ENCODE results near the gene KCNH2.

KCNH2 gene

GRCh38 chr7:150931199-150931869 lies 46.8 kb downstream of the KCNH2 start:
- H3K36me3 ChIP-seq (ENCODE audit: control insufficient read depth, insufficient read depth, low read length): no peaks in the 10 kb centered on the region
- H3K9me3 ChIP-seq (ENCODE audit: control insufficient read depth, low read length): no peaks in the 10 kb centered on the region
- H3K27me3 ChIP-seq (ENCODE audit: control insufficient read depth, insufficient read depth, low read length, poor library complexity, severe bottlenecking): no peaks in the 10 kb centered on the region
- H3K27ac ChIP-seq (ENCODE audit: insufficient read depth, low read depth, low read length, poor library complexity, severe bottlenecking): no peak overlapping the region
- no peak overlapping the region for H3K4me3 ChIP-seq (ENCODE audit: insufficient read depth, low read depth, low read length)
- no peaks in the 10 kb centered on the region for H3K4me1 ChIP-seq (ENCODE audit: control insufficient read depth, insufficient read depth, low read length)
- 88 to 89% methylated on average over 7 of the region's 7 CpGs for WGBS, 2 experiments

GRCh38 chr7:150928541-150928940 lies 49.6 kb downstream of the KCNH2 start:
- no peaks in the 10 kb centered on the region for H3K9me3 ChIP-seq (ENCODE audit: control insufficient read depth, low read length)
- no peaks in the 10 kb centered on the region for H3K36me3 ChIP-seq (ENCODE audit: control insufficient read depth, insufficient read depth, low read length)
- whole genome bisulfite sequencing, 2 experiments: 100% methylated on average over 1 of the region's 3 CpGs; no CpG with 5 or more reads in 1 of the 2 experiments
- no peak overlapping the region for H3K4me3 ChIP-seq (ENCODE audit: insufficient read depth, low read depth, low read length)
- peaks cover 3% of the 10 kb centered on the region for H3K4me1 ChIP-seq (ENCODE audit: control insufficient read depth, insufficient read depth, low read length)
- H3K27ac ChIP-seq (ENCODE audit: insufficient read depth, low read depth, low read length, poor library complexity, severe bottlenecking): no peak overlapping the region
- H3K27me3 ChIP-seq (ENCODE audit: control insufficient read depth, insufficient read depth, low read length, poor library complexity, severe bottlenecking): no peaks in the 10 kb centered on the region

GRCh38 chr7:150927956-150928344 lies 50.2 kb downstream of the KCNH2 start:
- 79 to 86% methylated on average over 4 of the region's 4 CpGs for WGBS, 2 experiments
- peaks cover 3% of the 10 kb centered on the region for H3K4me1 ChIP-seq (ENCODE audit: control insufficient read depth, insufficient read depth, low read length)
- H3K9me3 ChIP-seq (ENCODE audit: control insufficient read depth, low read length): no peaks in the 10 kb centered on the region
- no peak overlapping the region for H3K4me3 ChIP-seq (ENCODE audit: insufficient read depth, low read depth, low read length)
- H3K27me3 ChIP-seq (ENCODE audit: control insufficient read depth, insufficient read depth, low read length, poor library complexity, severe bottlenecking): no peaks in the 10 kb centered on the region
- H3K27ac ChIP-seq (ENCODE audit: insufficient read depth, low read depth, low read length, poor library complexity, severe bottlenecking): no peak overlapping the region
- H3K36me3 ChIP-seq (ENCODE audit: control insufficient read depth, insufficient read depth, low read length): no peaks in the 10 kb centered on the region

DNA sequence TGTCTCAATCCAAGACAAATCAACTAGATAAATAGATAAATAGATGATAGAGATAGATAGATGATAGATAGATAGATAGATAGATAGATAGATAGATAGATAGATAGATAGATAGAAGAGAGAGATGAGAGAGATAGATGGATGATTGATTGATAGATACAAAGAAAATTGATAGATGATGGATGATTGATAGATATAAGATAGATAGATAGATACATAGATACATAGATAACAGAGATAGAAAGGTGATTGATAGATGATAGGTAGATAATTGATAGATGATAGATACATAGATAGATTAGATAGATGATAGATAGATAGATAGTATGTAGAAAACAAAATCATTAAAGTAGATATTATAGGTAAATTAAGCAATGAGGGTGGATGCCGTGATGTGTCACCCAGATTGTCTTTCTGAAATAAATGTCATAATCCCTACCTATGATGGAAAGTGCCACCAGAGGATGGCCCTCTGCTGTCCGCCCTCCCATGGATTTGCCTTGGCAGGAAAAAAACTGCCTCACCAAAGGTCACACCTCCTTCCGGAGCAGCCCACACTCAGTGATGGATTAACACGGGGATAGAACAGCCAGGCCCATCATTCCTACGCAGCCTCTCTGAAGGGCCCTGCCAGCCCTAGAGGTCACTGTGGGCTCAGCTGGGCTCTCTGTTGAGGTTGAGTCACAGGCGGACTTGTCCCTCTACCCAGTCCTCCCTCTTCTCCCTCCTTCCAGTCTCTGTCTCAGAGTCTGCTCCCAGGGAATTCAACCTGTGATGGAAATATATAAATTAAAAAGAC lies 50.8 kb downstream of the KCNH2 start:
- WGBS, 2 experiments: 54 to 68% methylated on average over 6 of the region's 6 CpGs
- no peaks in the 10 kb centered on the region for H3K36me3 ChIP-seq (ENCODE audit: control insufficient read depth, insufficient read depth, low read length)

GRCh38 chr7:150926066-150926465 lies 52.1 kb downstream of the KCNH2 start:
- H3K27me3 ChIP-seq (ENCODE audit: control insufficient read depth, insufficient read depth, low read length, poor library complexity, severe bottlenecking): no peaks in the 10 kb centered on the region
- H3K36me3 ChIP-seq (ENCODE audit: control insufficient read depth, insufficient read depth, low read length): no peaks in the 10 kb centered on the region
- peaks cover 3% of the 10 kb centered on the region for H3K4me1 ChIP-seq (ENCODE audit: control insufficient read depth, insufficient read depth, low read length)
- H3K27ac ChIP-seq (ENCODE audit: insufficient read depth, low read depth, low read length, poor library complexity, severe bottlenecking): no peak overlapping the region
- H3K4me3 ChIP-seq (ENCODE audit: insufficient read depth, low read depth, low read length): no peak overlapping the region
- H3K9me3 ChIP-seq (ENCODE audit: control insufficient read depth, low read length): no peaks in the 10 kb centered on the region
- WGBS, 2 experiments: 86 to 93% methylated on average over 7 of the region's 7 CpGs

More for the DNA sequence above, 50.8 kb downstream of the KCNH2 start:
- Histone ChIP-seq H3K27me3 (ENCODE audit: control insufficient read depth, insufficient read depth, low read length, poor library complexity, severe bottlenecking) (no peaks in the 10 kb centered on the region), H3K27ac (ENCODE audit: insufficient read depth, low read depth, low read length, poor library complexity, severe bottlenecking) (no peak overlapping the region), H3K4me3 (ENCODE audit: insufficient read depth, low read depth, low read length) (no peak overlapping the region), H3K4me1 (ENCODE audit: control insufficient read depth, insufficient read depth, low read length) (peaks cover 3% of the 10 kb centered on the region), H3K9me3 (ENCODE audit: control insufficient read depth, low read length) (no peaks in the 10 kb centered on the region)

GRCh38 chr7:150924369-150924781 lies 53.7 kb downstream of the KCNH2 start:
- no peaks in the 10 kb centered on the region for H3K36me3 ChIP-seq (ENCODE audit: control insufficient read depth, insufficient read depth, low read length)
- 84 to 87% methylated on average over 10 of the region's 10 CpGs for WGBS, 2 experiments

DNA sequence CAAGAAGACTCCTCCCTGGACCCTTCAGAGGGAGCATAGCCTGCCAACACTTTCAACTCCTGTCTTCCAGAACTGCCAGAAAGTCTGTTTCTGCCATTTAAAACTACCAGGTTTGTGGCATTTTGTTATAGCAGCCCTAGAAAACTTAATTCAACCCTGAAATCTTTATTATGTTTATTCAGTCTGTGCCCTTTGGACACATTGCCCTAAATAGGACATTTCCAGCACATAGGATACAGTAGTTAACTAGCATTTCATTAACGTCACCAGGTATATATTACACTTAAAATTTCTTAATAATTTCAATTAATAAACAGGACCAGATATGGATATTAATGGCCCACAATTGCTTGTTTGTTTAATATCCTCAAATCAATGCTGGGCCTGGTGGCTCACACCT lies 54.3 kb downstream of the KCNH2 start:
- H3K4me1 ChIP-seq (ENCODE audit: control insufficient read depth, insufficient read depth, low read length): peaks cover 3% of the 10 kb centered on the region
- no peak overlapping the region for H3K4me3 ChIP-seq (ENCODE audit: insufficient read depth, low read depth, low read length)
- no peak overlapping the region for H3K27ac ChIP-seq (ENCODE audit: insufficient read depth, low read depth, low read length, poor library complexity, severe bottlenecking)
- H3K27me3 ChIP-seq (ENCODE audit: control insufficient read depth, insufficient read depth, low read length, poor library complexity, severe bottlenecking): no peaks in the 10 kb centered on the region
- H3K36me3 ChIP-seq (ENCODE audit: control insufficient read depth, insufficient read depth, low read length): no peaks in the 10 kb centered on the region
- WGBS, 2 experiments: 80% methylated on average over 1 of the region's 1 CpG; no CpG with 5 or more reads in 1 of the 2 experiments
- no peaks in the 10 kb centered on the region for H3K9me3 ChIP-seq (ENCODE audit: control insufficient read depth, low read length)

More at GRCh38 chr7:150924369-150924781, 53.7 kb downstream of the KCNH2 start:
- Histone ChIP-seq H3K9me3 (ENCODE audit: control insufficient read depth, low read length) (no peaks in the 10 kb centered on the region), H3K27ac (ENCODE audit: insufficient read depth, low read depth, low read length, poor library complexity, severe bottlenecking) (no peak overlapping the region), H3K27me3 (ENCODE audit: control insufficient read depth, insufficient read depth, low read length, poor library complexity, severe bottlenecking) (no peaks in the 10 kb centered on the region), H3K4me1 (ENCODE audit: control insufficient read depth, insufficient read depth, low read length) (peaks cover 3% of the 10 kb centered on the region), H3K4me3 (ENCODE audit: insufficient read depth, low read depth, low read length) (no peak overlapping the region)

DNA sequence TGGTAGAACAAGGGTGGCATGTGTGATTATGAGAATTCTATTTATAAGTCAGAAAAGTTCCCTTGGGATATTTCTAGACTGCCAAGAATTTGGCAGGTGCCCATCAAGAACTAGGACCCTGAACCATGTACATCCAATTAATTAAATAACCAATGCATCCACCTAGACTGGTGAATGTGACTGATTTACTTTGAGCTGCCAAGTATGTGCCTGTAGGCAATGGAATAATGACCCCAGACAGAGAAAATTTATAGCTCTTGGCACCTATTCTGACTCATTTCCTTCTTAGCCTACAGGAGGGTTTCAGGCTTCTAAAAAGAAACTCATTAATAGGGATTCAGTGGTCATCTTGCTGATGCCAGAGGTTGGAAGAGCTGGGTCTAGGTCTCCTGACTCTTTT lies 54.9 kb downstream of the KCNH2 start:
- peaks cover 3% of the 10 kb centered on the region for H3K4me1 ChIP-seq (ENCODE audit: control insufficient read depth, insufficient read depth, low read length)
- no peak overlapping the region for H3K27ac ChIP-seq (ENCODE audit: insufficient read depth, low read depth, low read length, poor library complexity, severe bottlenecking)

GRCh38 chr7:150919160-150919559 lies 59.0 kb downstream of the KCNH2 start:
- no peaks in the 10 kb centered on the region for H3K4me1 ChIP-seq (ENCODE audit: control insufficient read depth, insufficient read depth, low read length)
- no peaks in the 10 kb centered on the region for H3K9me3 ChIP-seq (ENCODE audit: control insufficient read depth, low read length)
- WGBS, 2 experiments: 93 to 96% methylated on average over 10 of the region's 10 CpGs
- no peak overlapping the region for H3K27ac ChIP-seq (ENCODE audit: insufficient read depth, low read depth, low read length, poor library complexity, severe bottlenecking)
- H3K36me3 ChIP-seq (ENCODE audit: control insufficient read depth, insufficient read depth, low read length): no peaks in the 10 kb centered on the region
- H3K4me3 ChIP-seq (ENCODE audit: insufficient read depth, low read depth, low read length): no peak overlapping the region
- H3K27me3 ChIP-seq (ENCODE audit: control insufficient read depth, insufficient read depth, low read length, poor library complexity, severe bottlenecking): no peaks in the 10 kb centered on the region

More for the DNA sequence above, 54.9 kb downstream of the KCNH2 start:
- Histone ChIP-seq H3K36me3 (ENCODE audit: control insufficient read depth, insufficient read depth, low read length) (no peaks in the 10 kb centered on the region), H3K9me3 (ENCODE audit: control insufficient read depth, low read length) (no peaks in the 10 kb centered on the region), H3K4me3 (ENCODE audit: insufficient read depth, low read depth, low read length) (no peak overlapping the region), H3K27me3 (ENCODE audit: control insufficient read depth, insufficient read depth, low read length, poor library complexity, severe bottlenecking) (no peaks in the 10 kb centered on the region)

DNA sequence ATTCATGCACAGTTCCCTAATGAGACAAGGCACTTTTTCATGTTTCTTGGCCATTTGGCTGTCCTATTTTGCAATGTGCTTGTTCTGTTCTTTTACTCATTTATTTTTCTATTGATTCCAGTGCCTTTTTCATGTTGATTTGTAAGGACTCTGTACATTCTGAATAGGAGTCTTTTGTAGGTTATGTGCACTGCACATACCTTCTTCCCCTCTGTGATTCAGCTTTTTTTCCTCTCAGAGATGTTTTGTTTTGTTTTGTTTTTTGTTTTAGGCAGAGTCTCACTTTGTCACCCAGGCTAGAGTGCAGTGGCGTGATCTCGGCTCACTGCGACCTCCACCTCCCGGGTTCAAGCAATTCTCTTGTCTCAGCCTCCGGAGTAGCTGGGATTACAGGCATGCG lies 59.7 kb downstream of the KCNH2 start:
- H3K27me3 ChIP-seq (ENCODE audit: control insufficient read depth, insufficient read depth, low read length, poor library complexity, severe bottlenecking): no peaks in the 10 kb centered on the region
- WGBS, 2 experiments: 88 to 91% methylated on average over 6 of the region's 6 CpGs
- no peaks in the 10 kb centered on the region for H3K4me1 ChIP-seq (ENCODE audit: control insufficient read depth, insufficient read depth, low read length)
- H3K27ac ChIP-seq (ENCODE audit: insufficient read depth, low read depth, low read length, poor library complexity, severe bottlenecking): no peak overlapping the region
- no peak overlapping the region for H3K4me3 ChIP-seq (ENCODE audit: insufficient read depth, low read depth, low read length)
- H3K36me3 ChIP-seq (ENCODE audit: control insufficient read depth, insufficient read depth, low read length): no peaks in the 10 kb centered on the region
- H3K9me3 ChIP-seq (ENCODE audit: control insufficient read depth, low read length): no peaks in the 10 kb centered on the region
